Measurements from ENCODE around the gene STOML2. TPM values are rescaled to one million over a fixed set of nuclear protein-coding genes. Genes with fewer than 3 reads are reported as not detected.

Gene STOML2
- total RNA-seq, 1 experiment from 2014 or later: 211 TPM

DNA sequence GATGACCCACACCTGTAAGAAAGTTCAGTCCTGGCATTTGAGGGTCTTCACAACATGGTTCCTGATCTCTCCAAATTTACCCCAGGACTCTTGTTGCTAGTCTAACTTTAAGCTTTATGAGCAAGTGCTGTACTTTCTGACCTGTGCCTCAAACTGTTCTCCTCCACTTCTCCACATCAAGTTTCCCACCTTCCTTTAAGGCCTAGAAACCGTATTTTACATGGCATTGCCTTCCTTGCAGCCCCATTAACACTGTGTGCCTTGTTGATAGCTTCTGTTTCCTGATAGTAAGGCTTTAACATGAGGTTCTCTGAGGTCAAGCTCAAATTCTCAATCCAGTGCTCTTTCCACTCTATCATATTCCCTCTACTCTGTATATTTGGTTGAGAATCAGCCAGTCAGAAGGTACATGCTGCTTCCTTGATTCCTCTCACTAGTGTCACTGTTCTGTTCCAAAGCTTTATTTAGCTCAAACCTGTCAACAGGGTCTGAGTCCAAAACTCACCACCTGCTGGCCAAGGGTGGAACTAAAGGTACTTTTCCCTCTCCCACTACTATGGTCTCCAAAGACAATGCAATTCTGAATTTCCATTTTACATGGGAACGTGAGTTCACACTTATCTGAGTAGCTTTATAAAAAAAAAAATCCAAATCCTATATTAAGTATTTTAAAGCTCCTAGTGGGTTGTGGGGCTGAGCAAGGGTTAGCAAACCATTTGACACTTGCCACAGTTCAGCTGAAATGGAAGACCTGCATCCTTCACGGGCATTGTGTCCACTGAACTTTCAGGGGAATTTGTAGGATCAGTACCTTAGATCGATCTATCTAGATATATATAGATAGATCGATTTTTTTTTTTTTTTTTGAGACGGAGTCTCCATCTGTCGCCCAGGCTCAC is 51.6 kb downstream of the STOML2 start:
- in situ Hi-C loops (cut with HindIII; ENCODE audit: low pct_unique_long_range_greater_than_20kb, low sequenced_read_pairs): no loop called here
- peak; percentile 21 for DNase-seq (ENCODE audit: low read depth)

Other genes with a start within 250 kb of the STOML2 start
- gene PHF24, start 144.8 kb downstream of the STOML2 start, total RNA-seq (2014; rRNA removed; shearing (Covaris generic); ENCODE audit: low replicate concordance): 0.07 and 0.20 TPM in 2 replicates
- 0.20 and 0.90 TPM in 2 replicates for gene DNAJB5, start 113.4 kb downstream of the STOML2 start, total RNA-seq (2014; rRNA removed; shearing (Covaris generic); ENCODE audit: low replicate concordance)
- 118 and 136 TPM in 2 replicates for gene VCP, start 30.5 kb downstream of the STOML2 start, total RNA-seq (2014; rRNA removed; shearing (Covaris generic); ENCODE audit: low replicate concordance)
- gene FANCG, start 23.2 kb downstream of the STOML2 start, total RNA-seq (2014; rRNA removed; shearing (Covaris generic); ENCODE audit: low replicate concordance): 36.1 and 53.0 TPM in 2 replicates
- gene PIGO, start 6.5 kb downstream of the STOML2 start, total RNA-seq (2014; rRNA removed; shearing (Covaris generic); ENCODE audit: low replicate concordance): 15.8 and 25.2 TPM in 2 replicates
- 4.1 and 6.4 TPM in 2 replicates for gene ATOSB, start 12.7 kb upstream of the STOML2 start, total RNA-seq (2014; rRNA removed; shearing (Covaris generic); ENCODE audit: low replicate concordance)
- gene UNC13B, start 58.9 kb upstream of the STOML2 start, total RNA-seq (2014; rRNA removed; shearing (Covaris generic); ENCODE audit: low replicate concordance): 1.4 and 1.6 TPM in 2 replicates